Endothelial cell of umbilical vein (primary cell): ENCODE results near the gene ANKRD63.

Experiments used
- CTCF ChIP-seq, 2 donors: IDR thresholded peaks; 1 replicate in 1 of 2; 2 replicates in 1 of 2; pipeline ENCODE4 v1.5.1; 2011; ENCODE audit warnings: low read length in 2 of 2, mild to moderate bottlenecking in 2 of 2, moderate library complexity in 2 of 2, control low read depth in 1 of 2, inconsistent platforms in 1 of 2, low read depth in 1 of 2; ENCODE audit not compliant: insufficient read depth in 1 of 2; ENCODE audit errors: extremely low read depth in 1 of 2
- POLR2A ChIP-seq: IDR thresholded peaks from 2 replicates; pipeline ENCODE4 v1.6.1; 2012; ENCODE audit warnings: low read depth, mild to moderate bottlenecking, control low read depth, low read length
- POLR2AphosphoS5 ChIP-seq: IDR thresholded peaks from 2 replicates; pipeline ENCODE4 v1.6.1; 2012; ENCODE audit warnings: low read depth, mild to moderate bottlenecking, control low read depth, low read length, moderate library complexity; ENCODE audit not compliant: insufficient read depth

DNA sequence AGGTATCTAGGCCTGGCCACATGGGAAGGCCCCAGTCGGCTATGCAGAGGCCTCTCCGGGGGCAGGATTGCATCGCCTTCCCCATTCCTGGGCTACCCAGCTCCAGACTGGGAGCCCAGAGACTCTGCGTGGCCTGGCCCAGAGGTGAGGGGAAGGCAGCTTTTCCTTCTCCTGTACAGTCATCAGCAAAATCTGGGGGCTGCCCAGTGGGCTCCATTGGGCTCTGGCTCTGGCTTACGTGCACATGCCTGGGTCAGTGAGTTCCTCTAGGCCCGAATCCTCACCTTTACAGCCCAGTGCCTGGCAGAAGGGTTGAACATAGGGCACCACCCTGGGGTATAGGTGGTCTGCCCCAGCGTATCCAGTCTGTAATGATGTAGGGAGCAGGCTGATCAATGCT, 3.9 kb upstream of the ANKRD63 start:
- no peak for TF ChIP-seq POLR2A
- TF ChIP-seq CTCF (IDR thresholded peaks at IDR 0.05; ENCODE audit: extremely low read depth in 1 of 2, insufficient read depth in 1 of 2, low read depth in 1 of 2, low read length in 2 of 2): no peak
- no peak for TF ChIP-seq POLR2AphosphoS5
